PFSK-1 (cell line): ENCODE data around the gene MEFV.

Experiments used
- POLR2AphosphoS5 ChIP-seq: IDR thresholded peaks from 2 replicates; pipeline ENCODE4 v1.6.1; 2012; ENCODE audit warnings: low read depth, mild to moderate bottlenecking, control low read depth, low read length, moderate library complexity
- SIN3A ChIP-seq: IDR thresholded peaks from 2 replicates; pipeline ENCODE4 v1.6.1; 2012; ENCODE audit warnings: mild to moderate bottlenecking, low read length, moderate library complexity, borderline replicate concordance; ENCODE audit not compliant: insufficient read depth
- TAF1 ChIP-seq: IDR thresholded peaks from 2 replicates; pipeline ENCODE4 v1.6.1; 2012; ENCODE audit warnings: low read length, control low read depth, borderline replicate concordance; ENCODE audit not compliant: insufficient read depth
- TF ChIP-seq, protein P1 (sequence below), 2 experiments: IDR thresholded peaks; 2 replicates each; pipeline versions ENCODE4 v1.6.1 to v1.8.0; 2011 to 2012; ENCODE audit warnings: low read depth in 2 of 2, low read length in 2 of 2, control low read depth in 1 of 2, inconsistent platforms in 1 of 2, mild to moderate bottlenecking in 1 of 2, moderate library complexity in 1 of 2; ENCODE audit not compliant: insufficient read depth in 1 of 2

DNA sequence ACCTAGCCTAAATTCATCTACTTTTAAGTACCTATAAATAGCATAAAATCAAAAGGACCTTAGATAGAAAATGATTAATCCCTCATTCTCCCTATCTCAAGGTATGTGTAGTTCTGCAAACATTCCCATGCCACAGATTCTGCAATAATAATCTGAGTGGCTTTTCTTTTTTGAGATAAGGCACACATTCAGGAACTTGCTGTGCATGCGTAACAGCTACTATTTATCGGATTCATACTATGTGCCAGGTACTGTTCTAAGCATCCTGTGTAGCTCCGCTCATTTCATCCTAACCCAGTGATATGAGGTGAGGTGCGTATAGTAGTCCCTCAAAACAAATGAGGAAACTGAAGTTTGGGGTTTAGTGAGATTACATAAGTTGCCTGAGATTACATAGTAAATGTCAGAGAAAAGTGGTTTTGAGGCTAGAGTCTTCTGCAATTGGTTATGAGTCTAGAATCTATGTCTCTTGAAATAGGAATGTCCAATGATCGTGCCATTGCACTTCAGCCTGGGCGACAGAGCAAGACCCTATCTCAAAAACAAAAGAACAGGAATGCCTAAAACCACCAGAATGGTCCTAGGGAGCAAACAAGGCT lies 24.9 kb upstream of the MEFV start:
- TF ChIP-seq POLR2AphosphoS5, result no peak
- TF ChIP-seq TAF1, result no peak
- TF ChIP-seq, protein P1, sequence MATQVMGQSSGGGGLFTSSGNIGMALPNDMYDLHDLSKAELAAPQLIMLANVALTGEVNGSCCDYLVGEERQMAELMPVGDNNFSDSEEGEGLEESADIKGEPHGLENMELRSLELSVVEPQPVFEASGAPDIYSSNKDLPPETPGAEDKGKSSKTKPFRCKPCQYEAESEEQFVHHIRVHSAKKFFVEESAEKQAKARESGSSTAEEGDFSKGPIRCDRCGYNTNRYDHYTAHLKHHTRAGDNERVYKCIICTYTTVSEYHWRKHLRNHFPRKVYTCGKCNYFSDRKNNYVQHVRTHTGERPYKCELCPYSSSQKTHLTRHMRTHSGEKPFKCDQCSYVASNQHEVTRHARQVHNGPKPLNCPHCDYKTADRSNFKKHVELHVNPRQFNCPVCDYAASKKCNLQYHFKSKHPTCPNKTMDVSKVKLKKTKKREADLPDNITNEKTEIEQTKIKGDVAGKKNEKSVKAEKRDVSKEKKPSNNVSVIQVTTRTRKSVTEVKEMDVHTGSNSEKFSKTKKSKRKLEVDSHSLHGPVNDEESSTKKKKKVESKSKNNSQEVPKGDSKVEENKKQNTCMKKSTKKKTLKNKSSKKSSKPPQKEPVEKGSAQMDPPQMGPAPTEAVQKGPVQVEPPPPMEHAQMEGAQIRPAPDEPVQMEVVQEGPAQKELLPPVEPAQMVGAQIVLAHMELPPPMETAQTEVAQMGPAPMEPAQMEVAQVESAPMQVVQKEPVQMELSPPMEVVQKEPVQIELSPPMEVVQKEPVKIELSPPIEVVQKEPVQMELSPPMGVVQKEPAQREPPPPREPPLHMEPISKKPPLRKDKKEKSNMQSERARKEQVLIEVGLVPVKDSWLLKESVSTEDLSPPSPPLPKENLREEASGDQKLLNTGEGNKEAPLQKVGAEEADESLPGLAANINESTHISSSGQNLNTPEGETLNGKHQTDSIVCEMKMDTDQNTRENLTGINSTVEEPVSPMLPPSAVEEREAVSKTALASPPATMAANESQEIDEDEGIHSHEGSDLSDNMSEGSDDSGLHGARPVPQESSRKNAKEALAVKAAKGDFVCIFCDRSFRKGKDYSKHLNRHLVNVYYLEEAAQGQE (IDR thresholded peaks at IDR 0.05; ENCODE audit: insufficient read depth in 1 of 2, low read depth in 2 of 2, low read length in 2 of 2), result no peak
- no peak for TF ChIP-seq SIN3A
